Tibial nerve (tissue), 4 donors: Measurements from ENCODE around the gene PAEP. TPM values are rescaled to one million over a fixed set of nuclear protein-coding genes. Genes with fewer than 3 reads are reported as not detected.

ENCODE experiments used
- DNase-seq, 2 donors: peaks; one replicate each; pipeline ENCODE4 v3.0.0-alpha.2; 2019; ENCODE audit warnings: low spot score in 2 of 2
- H3K27ac ChIP-seq, 4 donors: fragments of 200-600 bp; sonication (generic) in 3 of 4; one replicate each; pipeline ENCODE4 v1.5.1; 2017 to 2019; ENCODE audit warnings: mild to moderate bottlenecking in 1 of 4
- H3K27me3 ChIP-seq, 2 donors: fragments of 200-600 bp; sonication (generic) in 1 of 2; one replicate each; pipeline versions ENCODE4 v1.5.1 to v1.6.0; 2017 to 2019
- H3K36me3 ChIP-seq, 3 donors: fragments of 200-600 bp; sonication (generic); one replicate each; pipeline ENCODE4 v1.5.1; 2018 to 2019
- H3K4me1 ChIP-seq, 4 donors: fragments of 200-600 bp; sonication (generic) in 3 of 4; one replicate each; pipeline ENCODE4 v1.5.1; 2017 to 2019
- H3K4me3 ChIP-seq, 4 donors: fragments of 200-600 bp; sonication (generic) in 3 of 4; one replicate each; pipeline ENCODE4 v1.5.1; 2017 to 2019; ENCODE audit warnings: mild to moderate bottlenecking in 1 of 4, moderate library complexity in 1 of 4
- H3K9me3 ChIP-seq, 4 donors: fragments of 200-600 bp; sonication (generic) in 3 of 4; one replicate each; pipeline ENCODE4 v1.5.1; 2017 to 2019
- CTCF ChIP-seq, 5 experiments: fragments of 200-600 bp in 3 of 5; fragments of 450-650 bp in 2 of 5; sonication (generic) in 3 of 5; IDR thresholded peaks; one replicate each; pipeline ENCODE4 v1.5.1; 2016 to 2019; ENCODE audit warnings: antibody characterized with exemption in 5 of 5, mild to moderate bottlenecking in 3 of 5, moderate library complexity in 2 of 5
- EP300 ChIP-seq, 2 donors: sonication (generic); formaldehyde crosslinking; IDR thresholded peaks; one replicate each; pipeline ENCODE4 v1.6.1; 2017; ENCODE audit warnings: antibody characterized with exemption in 2 of 2, mild to moderate bottlenecking in 1 of 2
- POLR2A ChIP-seq, 2 donors: fragments of 450-650 bp; IDR thresholded peaks; one replicate each; pipeline ENCODE4 v1.6.1; 2017; ENCODE audit warnings: antibody characterized with exemption in 2 of 2, mild to moderate bottlenecking in 2 of 2, moderate library complexity in 2 of 2
- WGBS, 2 donors: methylation state at CpG; one replicate each; pipeline ENCODE4 v1.1.5; 2018; 5-methylcytosine and 5-hydroxymethylcytosine counted together
- total RNA-seq, 4 donors: library from RNA; depleted of rRNA; stranded (reverse); fragments of >200 nt; gene quantifications; one replicate each; pipeline ENCODE4 v1.1.0, GENCODE V29; 2016

Gene PAEP
- total RNA-seq, 4 donors from 2014 or later: not detected

- Histone ChIP-seq H3K27ac (no peak overlapping the region), H3K36me3 (no peaks in the 10 kb centered on the region), H3K4me1 (no peaks in the 10 kb centered on the region), H3K9me3 (peaks cover 0 to 23% (median 0%) of the 10 kb centered on the region in 4 donors), H3K27me3 (no peaks in the 10 kb centered on the region), H3K4me3 (no peak overlapping the region)
- DNase-seq: no peak
- 50 to 56% methylated on average over 8 of the region's 8 CpGs for WGBS, 2 donors
- no peak for TF ChIP-seq CTCF (IDR thresholded peaks at IDR 0.05)
- no peak for TF ChIP-seq EP300 (IDR thresholded peaks at IDR 0.05)
- no peak for TF ChIP-seq POLR2A (IDR thresholded peaks at IDR 0.05)
Observed at GRCh38 chr9:135565636-135566035, 4.1 kb downstream of the PAEP start.

- no peak for DNase-seq
- peaks cover 0 to 19% (median 0%) of the 10 kb centered on the region in 4 donors for H3K9me3 ChIP-seq
- H3K36me3 ChIP-seq: no peaks in the 10 kb centered on the region
- H3K27ac ChIP-seq: no peak overlapping the region
- 68 to 74% methylated on average over 10 of the region's 10 CpGs for WGBS, 2 donors
- no peak for TF ChIP-seq EP300 (IDR thresholded peaks at IDR 0.05)
- no peak for TF ChIP-seq POLR2A (IDR thresholded peaks at IDR 0.05)
- no peak for TF ChIP-seq CTCF (IDR thresholded peaks at IDR 0.05)
- no peaks in the 10 kb centered on the region for H3K27me3 ChIP-seq
- no peak overlapping the region for H3K4me3 ChIP-seq
- no peaks in the 10 kb centered on the region for H3K4me1 ChIP-seq
Observed at GRCh38 chr9:135566552-135566951, 5.0 kb downstream of the PAEP start.

- Histone ChIP-seq H3K27ac (no peak overlapping the region), H3K27me3 (no peaks in the 10 kb centered on the region), H3K36me3 (no peaks in the 10 kb centered on the region), H3K4me3 (no peak overlapping the region), H3K9me3 (peaks cover 0 to 11% (median 0%) of the 10 kb centered on the region in 4 donors), H3K4me1 (no peaks in the 10 kb centered on the region)
- no peak for DNase-seq
- TF ChIP-seq CTCF (IDR thresholded peaks at IDR 0.05) (no peak), EP300 (IDR thresholded peaks at IDR 0.05) (no peak), POLR2A (IDR thresholded peaks at IDR 0.05) (no peak)
- 73 to 77% methylated on average over 9 of the region's 9 CpGs for WGBS, 2 donors
Observed at GRCh38 chr9:135567311-135567710, 5.8 kb downstream of the PAEP start.

GRCh38 chr9:135568026-135568425 is 6.5 kb downstream of the PAEP start:
- Histone ChIP-seq H3K4me3 (no peak overlapping the region), H3K9me3 (peaks cover 0 to 9% (median 0%) of the 10 kb centered on the region in 4 donors), H3K27me3 (no peaks in the 10 kb centered on the region), H3K4me1 (no peaks in the 10 kb centered on the region), H3K27ac (no peak overlapping the region), H3K36me3 (no peaks in the 10 kb centered on the region)
- WGBS, 2 donors: 90 to 91% methylated on average over 6 of the region's 6 CpGs
- TF ChIP-seq EP300 (IDR thresholded peaks at IDR 0.05): no peak
- TF ChIP-seq POLR2A (IDR thresholded peaks at IDR 0.05): no peak
- TF ChIP-seq CTCF (IDR thresholded peaks at IDR 0.05): no peak
- DNase-seq: no peak

- no peaks in the 10 kb centered on the region for H3K36me3 ChIP-seq
- no peak overlapping the region for H3K27ac ChIP-seq
- no peak overlapping the region for H3K4me3 ChIP-seq
- WGBS, 2 donors: 53 to 61% methylated on average over 3 of the region's 3 CpGs
- H3K4me1 ChIP-seq: no peaks in the 10 kb centered on the region
- no peak for TF ChIP-seq CTCF (IDR thresholded peaks at IDR 0.05)
- TF ChIP-seq POLR2A (IDR thresholded peaks at IDR 0.05): no peak
- no peak for TF ChIP-seq EP300 (IDR thresholded peaks at IDR 0.05)
- peaks cover 0 to 9% (median 0%) of the 10 kb centered on the region in 4 donors for H3K9me3 ChIP-seq
- H3K27me3 ChIP-seq: no peaks in the 10 kb centered on the region
- no peak for DNase-seq
Observed at GRCh38 chr9:135570456-135570855, 8.9 kb downstream of the PAEP start.
